ENCODE results near the gene SIRT7. TPM values are rescaled to one million over a fixed set of nuclear protein-coding genes. Genes with fewer than 3 reads are reported as not detected.

The SIRT7 gene
- total RNA-seq, 1 donor from 2014 or later, result 20.9 TPM

- Mint-ChIP-seq H3K27me3 (ENCODE audit: unreplicated experiment) (no peaks in the 10 kb centered on the region), H3K9me3 (ENCODE audit: unreplicated experiment) (no peaks in the 10 kb centered on the region), H3K4me3 (ENCODE audit: unreplicated experiment) (no peak overlapping the region), H3K36me3 (ENCODE audit: unreplicated experiment) (peaks cover 2% of the 10 kb centered on the region), H3K27ac (ENCODE audit: unreplicated experiment) (no peak overlapping the region), H3K4me1 (ENCODE audit: unreplicated experiment) (peaks cover 31% of the 10 kb centered on the region)
- no peak for TF ChIP-seq CTCF (IDR thresholded peaks at IDR 0.05)
- DNase-seq (ENCODE audit: extremely low spot score, unreplicated experiment), result no peak
Measured at GRCh38 chr17:81932333-81932983, 14.5 kb upstream of the SIRT7 start.

- H3K36me3 Mint-ChIP-seq (ENCODE audit: unreplicated experiment), result peaks cover 2% of the 10 kb centered on the region
- no peak overlapping the region for H3K4me3 Mint-ChIP-seq (ENCODE audit: unreplicated experiment)
- DNase-seq (ENCODE audit: extremely low spot score, unreplicated experiment), result no peak
- TF ChIP-seq CTCF (IDR thresholded peaks at IDR 0.05), result no peak
- no peaks in the 10 kb centered on the region for H3K9me3 Mint-ChIP-seq (ENCODE audit: unreplicated experiment)
- peaks cover 30% of the 10 kb centered on the region for H3K4me1 Mint-ChIP-seq (ENCODE audit: unreplicated experiment)
- H3K27me3 Mint-ChIP-seq (ENCODE audit: unreplicated experiment), result no peaks in the 10 kb centered on the region
- H3K27ac Mint-ChIP-seq (ENCODE audit: unreplicated experiment), result no peak overlapping the region
Measured at GRCh38 chr17:81931557-81932332, 13.8 kb upstream of the SIRT7 start.

GRCh38 chr17:81931189-81931556, 13.2 kb upstream of the SIRT7 start:
- Mint-ChIP-seq H3K4me3 (ENCODE audit: unreplicated experiment) (no peak overlapping the region), H3K9me3 (ENCODE audit: unreplicated experiment) (no peaks in the 10 kb centered on the region), H3K4me1 (ENCODE audit: unreplicated experiment) (peaks cover 32% of the 10 kb centered on the region), H3K36me3 (ENCODE audit: unreplicated experiment) (peaks cover 2% of the 10 kb centered on the region), H3K27ac (ENCODE audit: unreplicated experiment) (no peak overlapping the region), H3K27me3 (ENCODE audit: unreplicated experiment) (no peaks in the 10 kb centered on the region)
- DNase-seq (ENCODE audit: extremely low spot score, unreplicated experiment), result no peak
- no peak for TF ChIP-seq CTCF (IDR thresholded peaks at IDR 0.05)

GRCh38 chr17:81930142-81931125, 12.5 kb upstream of the SIRT7 start:
- Mint-ChIP-seq H3K27me3 (ENCODE audit: unreplicated experiment) (no peaks in the 10 kb centered on the region), H3K36me3 (ENCODE audit: unreplicated experiment) (peaks cover 2% of the 10 kb centered on the region), H3K27ac (ENCODE audit: unreplicated experiment) (no peak overlapping the region), H3K4me3 (ENCODE audit: unreplicated experiment) (no peak overlapping the region), H3K4me1 (ENCODE audit: unreplicated experiment) (peaks cover 32% of the 10 kb centered on the region), H3K9me3 (ENCODE audit: unreplicated experiment) (no peaks in the 10 kb centered on the region)
- no peak for TF ChIP-seq CTCF (IDR thresholded peaks at IDR 0.05)
- DNase-seq (ENCODE audit: extremely low spot score, unreplicated experiment), result no peak
